Adrenal gland (tissue), 12 donors: ENCODE measurements around the gene SBSN. TPM values are rescaled to one million over a fixed set of nuclear protein-coding genes. Genes with fewer than 3 reads are reported as not detected.

Experiments
- DNase-seq, 7 donors: peaks; one replicate each; pipeline ENCODE4 v3.0.0-alpha.2; 2019 to 2020
- H3K27ac ChIP-seq, 5 donors: fragments of 200-600 bp; sonication (generic) in 4 of 5; 1 replicate in 3 of 5; 2 replicates in 2 of 5; pipeline versions ENCODE4 v1.5.1 to v1.8.0; 2016 to 2020; ENCODE audit warnings: mild to moderate bottlenecking in 1 of 5
- H3K27me3 ChIP-seq: fragments of 200-600 bp; 2 replicates; pipeline ENCODE4 v1.8.0; 2021
- H3K36me3 ChIP-seq, 2 donors: fragments of 200-600 bp; replicated peaks in 1 of 2; 1 replicate in 1 of 2; 2 replicates in 1 of 2; pipeline versions ENCODE4 v1.5.1 to v1.8.0; 2018 to 2022
- H3K4me1 ChIP-seq, 2 donors: fragments of 200-600 bp; replicated peaks in 1 of 2; 1 replicate in 1 of 2; 2 replicates in 1 of 2; pipeline versions ENCODE4 v1.5.1 to v1.8.0; 2018 to 2021
- H3K4me3 ChIP-seq, 4 donors: fragments of 200-600 bp; sonication (generic) in 3 of 4; one replicate each; pipeline ENCODE4 v1.5.1; 2016 to 2018
- H3K9me3 ChIP-seq, 3 donors: fragments of 200-600 bp; sonication (generic) in 1 of 3; replicated peaks in 1 of 3; 1 replicate in 2 of 3; 2 replicates in 1 of 3; pipeline versions ENCODE4 v1.5.1 to v1.8.0; 2016 to 2021
- POLR2A ChIP-seq, 2 donors: fragments of 450-650 bp; IDR thresholded peaks; one replicate each; pipeline ENCODE4 v1.6.1; 2017; ENCODE audit warnings: antibody characterized with exemption in 2 of 2, mild to moderate bottlenecking in 2 of 2, moderate library complexity in 1 of 2
- WGBS, 4 donors: extraction: QIAGEN DNeasy Blood & Tissue Kit in 2 of 4; methylation state at CpG; one replicate each; pipeline versions ENCODE4 v1.1.5 to v1.1.7; 2013 to 2017; 5-methylcytosine and 5-hydroxymethylcytosine counted together
- intact Hi-C, 2 donors: fragments of 100-400 bp; cut with DNase I; formaldehyde crosslinking; loops; one replicate each; pipeline versions ENCODE4 v1.14.1 to v1.15.0; 2022 to 2023
- polyA plus RNA-seq, 3 donors: library from polyadenylated mRNA; stranded (reverse); fragments of 200-250 nt in 2 of 3; fragments of 350-450 nt in 1 of 3; fragmentation: Illumina TruSeq in 1 of 3; extraction: RNeasy Lipid Tissue Mini Kit (QIAGEN cat#74804) in 1 of 3; gene quantifications; one replicate each; pipeline ENCODE4 v1.2.3, GENCODE V29; 2013 to 2014
- total RNA-seq, 9 donors: library from RNA; depleted of rRNA in 4 of 9; stranded (reverse); fragments of >200 nt in 4 of 9; fragments of 120-200 nt in 1 of 9; fragmentation: NEBNext Ultra II Directional in 1 of 9; extraction: Animal tissue kit (Norgen Biotek cat#: 25700) in 1 of 9; gene quantifications; one replicate each; pipeline versions ENCODE4 v1.1.0 to v1.2.4, GENCODE V29; 2013 to 2023
- TF ChIP-seq, protein P1 (sequence below), 6 experiments: fragments of 450-650 bp in 4 of 6; fragments of 200-600 bp in 2 of 6; sonication (generic) in 1 of 6; IDR thresholded peaks; 1 replicate in 5 of 6; 2 replicates in 1 of 6; pipeline versions ENCODE4 v1.5.1 to v1.8.0; 2016 to 2021; ENCODE audit warnings: antibody characterized with exemption in 6 of 6, mild to moderate bottlenecking in 2 of 6, moderate library complexity in 1 of 6
- donor health status: healthy with polysubstance abuse.
- donor health status: Bipolar disorder and iron deficiency.
- donor health status: DM: yes; HTN: yes; CAD: no.
- donor health status: DM: no; HTN: no; CAD: no.
- donor health status: DM: no; HTN: no; CAD: no.
- donor health status: DM: yes; HTN: yes; CAD: no.

Gene SBSN
- total and polyA plus RNA-seq, 12 donors: 0.77 TPM; not detected in 11

- peak overlapping the region in 3 of 5 donors; percentile 31 to 63 (median 48) for H3K27ac ChIP-seq
- H3K4me3 ChIP-seq: peak overlapping the region in 2 of 4 donors; percentile 19 to 61
- H3K36me3 ChIP-seq: no peaks in the 10 kb centered on the region
- intact Hi-C loops: no loop called here
- H3K4me1 ChIP-seq: peaks cover 5 to 10% of the 10 kb centered on the region in 2 donors
- 0 to 2% (median 1%) methylated on average over 25 to 39 of the region's 39 CpGs for WGBS, 4 donors
- DNase-seq: peak; percentile 61 to 81 (median 73)
- no peaks in the 10 kb centered on the region for H3K9me3 ChIP-seq
- TF ChIP-seq POLR2A (IDR thresholded peaks at IDR 0.05): peak in 1 of 2 donors; percentile 22
- TF ChIP-seq, protein P1, sequence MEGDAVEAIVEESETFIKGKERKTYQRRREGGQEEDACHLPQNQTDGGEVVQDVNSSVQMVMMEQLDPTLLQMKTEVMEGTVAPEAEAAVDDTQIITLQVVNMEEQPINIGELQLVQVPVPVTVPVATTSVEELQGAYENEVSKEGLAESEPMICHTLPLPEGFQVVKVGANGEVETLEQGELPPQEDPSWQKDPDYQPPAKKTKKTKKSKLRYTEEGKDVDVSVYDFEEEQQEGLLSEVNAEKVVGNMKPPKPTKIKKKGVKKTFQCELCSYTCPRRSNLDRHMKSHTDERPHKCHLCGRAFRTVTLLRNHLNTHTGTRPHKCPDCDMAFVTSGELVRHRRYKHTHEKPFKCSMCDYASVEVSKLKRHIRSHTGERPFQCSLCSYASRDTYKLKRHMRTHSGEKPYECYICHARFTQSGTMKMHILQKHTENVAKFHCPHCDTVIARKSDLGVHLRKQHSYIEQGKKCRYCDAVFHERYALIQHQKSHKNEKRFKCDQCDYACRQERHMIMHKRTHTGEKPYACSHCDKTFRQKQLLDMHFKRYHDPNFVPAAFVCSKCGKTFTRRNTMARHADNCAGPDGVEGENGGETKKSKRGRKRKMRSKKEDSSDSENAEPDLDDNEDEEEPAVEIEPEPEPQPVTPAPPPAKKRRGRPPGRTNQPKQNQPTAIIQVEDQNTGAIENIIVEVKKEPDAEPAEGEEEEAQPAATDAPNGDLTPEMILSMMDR (IDR thresholded peaks at IDR 0.05): peak; percentile 80 to 96 (median 88)
- peaks cover 3% of the 10 kb centered on the region for H3K27me3 ChIP-seq
These were observed 18.1 kb downstream of the SBSN start for GRCh38 chr19:35509861-35510625.

GRCh38 chr19:35509018-35509652, 19.0 kb downstream of the SBSN start:
- Histone ChIP-seq H3K36me3 (no peaks in the 10 kb centered on the region), H3K27me3 (peaks cover 3% of the 10 kb centered on the region), H3K27ac (peak overlapping the region in 1 of 5 donors; percentile 63), H3K4me3 (peak overlapping the region in 1 of 4 donors; percentile 61), H3K9me3 (no peaks in the 10 kb centered on the region), H3K4me1 (peaks cover 5 to 10% of the 10 kb centered on the region in 2 donors)
- TF ChIP-seq POLR2A (IDR thresholded peaks at IDR 0.05): no peak
- TF ChIP-seq, protein P1 (IDR thresholded peaks at IDR 0.05): no peak
- peak in 3 of 7 donors; percentile 24 to 38 (median 34) for DNase-seq
- intact Hi-C loops: no loop called here
- WGBS, 4 donors: 28 to 34% (median 31%) methylated on average over 12 of the region's 12 CpGs

DNA sequence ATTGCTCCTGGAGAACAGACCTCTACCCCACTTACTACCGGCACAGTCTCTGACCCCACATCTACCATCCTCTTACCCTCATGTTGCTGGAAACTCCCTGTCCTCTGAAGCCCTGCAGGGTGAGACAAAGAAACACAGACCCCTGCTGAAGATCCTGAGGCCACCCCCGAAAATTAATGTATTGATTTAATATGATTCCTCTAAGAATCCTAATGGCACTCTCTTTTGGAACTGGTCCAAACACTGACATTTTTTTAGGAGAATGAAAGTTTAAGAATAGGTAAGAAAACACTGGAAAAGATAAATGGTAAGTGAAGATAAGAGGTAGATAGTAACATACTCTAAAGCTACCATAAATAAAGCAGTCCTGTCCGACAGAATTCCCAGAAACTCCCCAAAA, 20.0 kb downstream of the SBSN start:
- intact Hi-C loops: no loop called here
- Histone ChIP-seq H3K36me3 (no peaks in the 10 kb centered on the region), H3K4me3 (no peak overlapping the region), H3K4me1 (peaks cover 5 to 10% of the 10 kb centered on the region in 2 donors), H3K27ac (no peak overlapping the region), H3K27me3 (peaks cover 3% of the 10 kb centered on the region), H3K9me3 (no peaks in the 10 kb centered on the region)
- TF ChIP-seq POLR2A (IDR thresholded peaks at IDR 0.05): no peak
- TF ChIP-seq, protein P1 (IDR thresholded peaks at IDR 0.05): no peak
- WGBS, 4 donors: 73 to 91% (median 86%) methylated on average over 3 of the region's 3 CpGs
- no peak for DNase-seq

- 85 to 94% (median 87%) methylated on average over 11 of the region's 11 CpGs for WGBS, 4 donors
- Histone ChIP-seq H3K9me3 (no peaks in the 10 kb centered on the region), H3K4me1 (peaks cover 5 to 10% of the 10 kb centered on the region in 2 donors), H3K4me3 (no peak overlapping the region), H3K27ac (no peak overlapping the region), H3K36me3 (no peaks in the 10 kb centered on the region), H3K27me3 (peaks cover 3% of the 10 kb centered on the region)
- TF ChIP-seq POLR2A (IDR thresholded peaks at IDR 0.05): no peak
- TF ChIP-seq, protein P1 (IDR thresholded peaks at IDR 0.05): no peak
- intact Hi-C loops: no loop called here
- no peak for DNase-seq
These were observed 20.6 kb downstream of the SBSN start for GRCh38 chr19:35507561-35507960.
